ENCODE results near the gene JAG1.
A peak's percentile ranks its signal among the peaks of the same experiment; 100 is the strongest.

Gene JAG1

DNA sequence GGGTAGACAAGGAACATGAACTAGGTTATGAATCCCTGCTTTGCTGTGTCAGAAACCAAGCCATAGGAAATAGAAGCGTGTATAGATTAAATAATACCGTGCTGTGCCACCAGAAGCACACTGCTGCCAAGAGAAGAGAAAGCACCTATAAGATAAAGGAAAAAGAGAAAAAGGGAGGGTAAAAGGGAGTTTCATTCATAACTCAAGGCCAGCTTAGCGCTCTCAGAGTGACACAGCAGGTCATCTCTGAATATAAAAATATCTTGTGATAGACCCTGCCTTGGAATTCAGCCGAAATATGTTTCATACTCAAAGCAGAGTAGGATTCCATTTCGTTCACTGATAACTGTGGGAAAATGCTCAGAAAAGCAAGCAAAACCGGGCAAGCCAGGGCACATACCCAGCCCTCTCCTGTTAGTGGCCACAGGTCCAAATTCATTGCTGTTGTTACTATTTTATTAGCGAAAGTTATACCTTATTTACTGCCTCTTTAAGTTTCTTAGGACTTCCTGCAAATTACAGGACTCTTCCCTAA is 8.7 kb downstream of the JAG1 start:
- no peak for TF ChIP-seq CTCF (IDR thresholded peaks at IDR 0.05; ENCODE audit: low read length, missing control alignments)
- DNase-seq (ENCODE audit: low read depth) = peak; percentile 45
- H3K4me3 ChIP-seq (replicated peaks; ENCODE audit: low read depth, low read length) = no peak overlapping the region

GRCh38 chr20:10663756-10664155 is 10.0 kb downstream of the JAG1 start:
- H3K4me3 ChIP-seq (replicated peaks; ENCODE audit: low read depth, low read length) = no peak overlapping the region
- no peak for DNase-seq (ENCODE audit: low read depth)
- no peak for TF ChIP-seq CTCF (IDR thresholded peaks at IDR 0.05; ENCODE audit: low read length, missing control alignments)

DNA sequence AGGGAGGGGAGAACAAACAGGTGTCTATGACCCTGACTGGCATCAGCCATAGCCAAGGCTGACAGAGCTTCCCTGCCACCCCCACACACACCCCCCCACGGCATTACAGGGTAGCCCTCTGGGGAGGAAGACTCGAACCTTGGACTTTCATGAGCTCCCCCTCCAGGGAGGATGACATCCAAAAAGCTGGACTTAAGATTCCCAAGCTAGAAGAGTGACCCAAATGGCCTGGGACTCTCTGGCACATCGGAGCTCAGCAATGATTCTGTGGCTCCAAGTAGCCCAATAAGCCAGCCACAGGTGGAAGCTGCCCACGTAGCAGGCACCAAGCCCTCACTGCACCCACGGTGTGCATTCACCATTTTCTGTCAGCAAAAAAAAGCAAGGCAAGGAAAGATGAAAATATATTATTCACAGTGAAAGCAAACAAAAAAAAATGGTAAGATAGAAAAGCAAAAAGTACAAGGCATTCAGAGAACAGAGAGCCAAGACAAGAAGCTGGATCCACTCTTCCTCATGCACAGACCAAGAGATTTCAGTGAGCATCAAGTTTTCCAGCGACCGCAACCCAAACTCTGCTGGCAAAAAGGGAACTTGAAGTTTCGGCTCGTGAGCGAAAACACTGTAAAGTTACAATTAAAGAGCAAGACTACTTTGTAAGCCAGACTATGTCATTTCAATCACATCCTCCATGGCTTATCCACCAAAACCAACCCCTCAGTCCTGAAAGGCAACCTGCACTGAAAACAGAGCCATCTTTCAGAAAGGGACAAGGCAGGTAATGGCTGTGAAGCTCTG is 10.9 kb downstream of the JAG1 start:
- no peak for TF ChIP-seq CTCF (IDR thresholded peaks at IDR 0.05; ENCODE audit: low read length, missing control alignments)

GRCh38 chr20:10662151-10662550 is 11.6 kb downstream of the JAG1 start:
- no peak overlapping the region for H3K4me3 ChIP-seq (replicated peaks; ENCODE audit: low read depth, low read length)
- DNase-seq (ENCODE audit: low read depth) = no peak
- TF ChIP-seq CTCF (IDR thresholded peaks at IDR 0.05; ENCODE audit: low read length, missing control alignments) = no peak

More for the DNA sequence above, 10.9 kb downstream of the JAG1 start:
- no peak overlapping the region for H3K4me3 ChIP-seq (replicated peaks; ENCODE audit: low read depth, low read length)
- no peak for DNase-seq (ENCODE audit: low read depth)

DNA sequence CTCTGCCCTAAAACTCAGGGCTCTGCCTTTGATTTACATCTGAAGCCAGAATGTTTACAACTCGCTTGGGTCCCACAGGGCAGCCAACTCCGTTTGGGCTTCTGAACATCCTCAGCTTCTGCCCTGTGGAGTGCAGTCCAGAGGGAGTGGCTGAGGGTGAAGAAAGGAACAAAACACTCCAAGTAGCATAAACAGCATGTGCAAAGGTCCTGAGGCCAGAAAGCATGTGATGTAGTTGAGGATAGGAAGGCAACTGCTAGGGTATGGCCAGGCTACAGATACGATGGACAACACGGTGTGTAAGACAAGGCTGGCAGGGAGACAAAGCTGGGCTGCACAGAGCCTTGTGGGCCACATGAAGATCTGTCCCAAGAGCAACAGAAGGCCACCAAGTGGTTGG is 12.5 kb downstream of the JAG1 start:
- DNase-seq (ENCODE audit: low read depth) = no peak
- no peak overlapping the region for H3K4me3 ChIP-seq (replicated peaks; ENCODE audit: low read depth, low read length)
- no peak for TF ChIP-seq CTCF (IDR thresholded peaks at IDR 0.05; ENCODE audit: low read length, missing control alignments)

- H3K4me3 ChIP-seq (replicated peaks; ENCODE audit: low read depth, low read length) = no peak overlapping the region
- no peak for TF ChIP-seq CTCF (IDR thresholded peaks at IDR 0.05; ENCODE audit: low read length, missing control alignments)
- DNase-seq (ENCODE audit: low read depth) = no peak
Observed at GRCh38 chr20:10660661-10661060, 13.1 kb downstream of the JAG1 start.
